Measurements from ENCODE around the gene IMMP2L.

DNA sequence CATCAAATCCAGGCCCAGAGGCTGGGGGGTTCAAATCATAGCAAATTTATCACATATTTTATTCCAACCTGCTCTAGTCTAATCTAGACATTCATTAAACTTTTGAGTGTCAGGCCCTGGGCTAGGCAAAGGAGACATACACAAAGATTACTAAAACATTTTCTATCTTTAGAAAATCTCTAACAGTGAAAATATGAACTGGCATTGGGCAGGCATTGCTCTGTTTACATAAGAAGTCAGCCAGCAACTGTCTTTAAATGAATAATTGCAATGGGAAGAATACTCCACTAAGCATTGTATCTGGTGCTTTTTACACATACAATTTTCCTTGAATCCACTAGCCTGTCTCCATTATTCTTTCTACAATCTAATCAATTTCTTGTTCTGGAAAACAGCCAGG lies 693.8 kb downstream of the IMMP2L start:
- TF ChIP-seq, protein P1, sequence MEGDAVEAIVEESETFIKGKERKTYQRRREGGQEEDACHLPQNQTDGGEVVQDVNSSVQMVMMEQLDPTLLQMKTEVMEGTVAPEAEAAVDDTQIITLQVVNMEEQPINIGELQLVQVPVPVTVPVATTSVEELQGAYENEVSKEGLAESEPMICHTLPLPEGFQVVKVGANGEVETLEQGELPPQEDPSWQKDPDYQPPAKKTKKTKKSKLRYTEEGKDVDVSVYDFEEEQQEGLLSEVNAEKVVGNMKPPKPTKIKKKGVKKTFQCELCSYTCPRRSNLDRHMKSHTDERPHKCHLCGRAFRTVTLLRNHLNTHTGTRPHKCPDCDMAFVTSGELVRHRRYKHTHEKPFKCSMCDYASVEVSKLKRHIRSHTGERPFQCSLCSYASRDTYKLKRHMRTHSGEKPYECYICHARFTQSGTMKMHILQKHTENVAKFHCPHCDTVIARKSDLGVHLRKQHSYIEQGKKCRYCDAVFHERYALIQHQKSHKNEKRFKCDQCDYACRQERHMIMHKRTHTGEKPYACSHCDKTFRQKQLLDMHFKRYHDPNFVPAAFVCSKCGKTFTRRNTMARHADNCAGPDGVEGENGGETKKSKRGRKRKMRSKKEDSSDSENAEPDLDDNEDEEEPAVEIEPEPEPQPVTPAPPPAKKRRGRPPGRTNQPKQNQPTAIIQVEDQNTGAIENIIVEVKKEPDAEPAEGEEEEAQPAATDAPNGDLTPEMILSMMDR (IDR thresholded peaks at IDR 0.05), result no peak
- no peak for TF ChIP-seq POLR2A (IDR thresholded peaks at IDR 0.05)

All from body of pancreas (tissue), 4 donors.